Loucy (cell line): ENCODE measurements around the gene PCDHGC4.

Experiments used
- EZH2phosphoT487 ChIP-seq: fragments of 200-600 bp; IDR thresholded peaks from 2 replicates; pipeline ENCODE4 v1.6.1; 2018; ENCODE audit warnings: antibody characterized with exemption, mild to moderate bottlenecking, moderate library complexity, borderline replicate concordance
- TF ChIP-seq, protein P1 (sequence below): fragments of 200-600 bp; sonication (generic); conservative IDR thresholded peaks from 2 replicates; pipeline ENCODE4 v1.5.1; 2014; ENCODE audit warnings: mild to moderate bottlenecking, antibody characterized with exemption, low read length

DNA sequence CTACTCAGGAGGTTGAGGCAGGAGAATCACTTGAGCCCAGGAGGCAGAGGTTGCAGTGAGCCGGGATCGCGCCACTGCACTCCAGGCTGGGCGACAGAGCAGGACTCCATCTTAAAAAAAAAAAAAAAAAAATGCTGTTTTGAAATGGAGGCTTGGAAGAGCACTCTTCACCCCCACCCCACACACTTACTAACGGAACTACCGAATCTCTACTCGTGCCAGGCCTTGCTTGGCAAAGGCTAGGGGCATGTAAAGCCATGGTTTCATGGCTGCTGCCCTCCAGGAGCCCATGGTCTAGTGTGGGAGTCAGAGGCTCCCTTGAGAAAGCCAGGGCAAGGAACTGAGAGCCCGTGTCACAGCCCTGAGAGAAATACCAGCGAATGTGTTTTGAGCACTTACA is 25.3 kb downstream of the PCDHGC4 start:
- no peak for TF ChIP-seq EZH2phosphoT487
- TF ChIP-seq, protein P1, sequence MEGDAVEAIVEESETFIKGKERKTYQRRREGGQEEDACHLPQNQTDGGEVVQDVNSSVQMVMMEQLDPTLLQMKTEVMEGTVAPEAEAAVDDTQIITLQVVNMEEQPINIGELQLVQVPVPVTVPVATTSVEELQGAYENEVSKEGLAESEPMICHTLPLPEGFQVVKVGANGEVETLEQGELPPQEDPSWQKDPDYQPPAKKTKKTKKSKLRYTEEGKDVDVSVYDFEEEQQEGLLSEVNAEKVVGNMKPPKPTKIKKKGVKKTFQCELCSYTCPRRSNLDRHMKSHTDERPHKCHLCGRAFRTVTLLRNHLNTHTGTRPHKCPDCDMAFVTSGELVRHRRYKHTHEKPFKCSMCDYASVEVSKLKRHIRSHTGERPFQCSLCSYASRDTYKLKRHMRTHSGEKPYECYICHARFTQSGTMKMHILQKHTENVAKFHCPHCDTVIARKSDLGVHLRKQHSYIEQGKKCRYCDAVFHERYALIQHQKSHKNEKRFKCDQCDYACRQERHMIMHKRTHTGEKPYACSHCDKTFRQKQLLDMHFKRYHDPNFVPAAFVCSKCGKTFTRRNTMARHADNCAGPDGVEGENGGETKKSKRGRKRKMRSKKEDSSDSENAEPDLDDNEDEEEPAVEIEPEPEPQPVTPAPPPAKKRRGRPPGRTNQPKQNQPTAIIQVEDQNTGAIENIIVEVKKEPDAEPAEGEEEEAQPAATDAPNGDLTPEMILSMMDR: no peak
